T-helper 17 cell (primary cell): ENCODE measurements around the gene MLXIP. TPM values are rescaled to one million over a fixed set of nuclear protein-coding genes. Genes with fewer than 3 reads are reported as not detected.
A peak's percentile ranks its signal among the peaks of the same experiment; 100 is the strongest.

Experiments
- ATAC-seq: fragments of 150-1000 bp; cut with Tn5 transposase; 2 replicates; pipeline ENCODE4 v1.10.0; 2021; ENCODE audit warnings: mild to moderate bottlenecking, moderate library complexity
- DNase-seq, 3 donors: peaks; one replicate each; pipeline versions ENCODE4 v3.0.0 to v3.0.0-alpha.2; 2020 to 2021
- H3K9me3 ChIP-seq: one replicate; pipeline ENCODE4 v1.7.0; 2013; ENCODE audit warnings: low read length, mild to moderate bottlenecking; ENCODE audit not compliant: control insufficient read depth, poor library complexity, severe bottlenecking
- H3K27ac Mint-ChIP-seq: one replicate; pipeline ENCODE4 v1.8.0; 2022; ENCODE audit warnings: mild to moderate bottlenecking, moderate library complexity, mixed read lengths
- H3K27me3 Mint-ChIP-seq: one replicate; pipeline ENCODE4 v1.8.0; 2022; ENCODE audit warnings: mixed read lengths
- H3K36me3 Mint-ChIP-seq: one replicate; pipeline ENCODE4 v1.8.0; 2022; ENCODE audit warnings: low read depth, mixed read lengths
- H3K4me1 Mint-ChIP-seq: one replicate; pipeline ENCODE4 v1.8.0; 2022; ENCODE audit warnings: mild to moderate bottlenecking, mixed read lengths
- H3K4me3 Mint-ChIP-seq: one replicate; pipeline ENCODE4 v1.8.0; 2022; ENCODE audit warnings: mild to moderate bottlenecking, moderate library complexity, mixed read lengths
- total RNA-seq, 4 donors: library from RNA in 2 of 4; stranded (reverse) in 2 of 4; gene quantifications; one replicate each; pipeline ENCODE4 v1.2.3 and lab custom pipeline; 2022 to 2026

The MLXIP gene
- total RNA-seq, 2 donors from 2014 or later, result 83.4 to 86.0 TPM

DNA sequence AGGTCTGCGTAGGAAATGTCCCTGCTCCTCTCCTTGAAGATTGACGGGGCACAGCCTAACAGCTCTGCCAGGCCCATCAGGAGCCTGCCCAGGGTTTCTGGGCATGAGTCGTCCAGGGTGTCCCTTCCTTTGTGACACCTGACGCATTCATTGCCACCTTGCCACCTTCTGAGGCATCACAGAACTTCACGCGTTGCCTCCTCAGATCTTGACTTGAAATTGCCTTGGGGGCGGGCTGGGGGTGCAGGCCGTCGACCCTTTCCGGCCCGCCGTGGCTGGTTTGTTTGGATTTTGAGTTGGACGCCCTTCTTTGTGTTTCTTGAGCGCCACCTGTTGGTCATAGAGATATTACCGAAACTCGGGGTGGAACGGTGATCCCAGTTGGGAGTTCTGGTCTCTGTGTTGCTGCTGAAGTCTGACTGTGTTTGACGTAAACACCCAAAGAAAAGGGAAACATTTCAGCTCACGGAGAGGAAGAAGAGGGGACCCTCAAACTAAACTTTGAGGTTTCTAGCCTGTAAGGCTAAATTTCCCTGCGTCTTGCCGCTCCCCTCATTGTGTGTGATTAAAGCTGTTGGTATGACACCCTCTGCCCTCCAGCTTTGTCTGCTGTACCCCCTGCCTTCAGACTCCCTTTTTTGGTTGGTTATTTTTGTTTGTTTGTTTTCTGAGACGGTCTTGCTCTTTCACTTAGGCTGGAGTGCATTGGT, 44.6 kb downstream of the MLXIP start:
- peaks cover 25% of the 10 kb centered on the region for H3K4me1 Mint-ChIP-seq
- no peaks in the 10 kb centered on the region for H3K27me3 Mint-ChIP-seq
- H3K27ac Mint-ChIP-seq, result peak overlapping the region; percentile 89
- ATAC-seq (peak; percentile 61), DNase-seq (peak; percentile 33 to 70 (median 39))
- H3K4me3 Mint-ChIP-seq, result peak overlapping the region; percentile 39
- H3K9me3 ChIP-seq, result no peaks in the 10 kb centered on the region
- peaks cover 2% of the 10 kb centered on the region for H3K36me3 Mint-ChIP-seq

DNA sequence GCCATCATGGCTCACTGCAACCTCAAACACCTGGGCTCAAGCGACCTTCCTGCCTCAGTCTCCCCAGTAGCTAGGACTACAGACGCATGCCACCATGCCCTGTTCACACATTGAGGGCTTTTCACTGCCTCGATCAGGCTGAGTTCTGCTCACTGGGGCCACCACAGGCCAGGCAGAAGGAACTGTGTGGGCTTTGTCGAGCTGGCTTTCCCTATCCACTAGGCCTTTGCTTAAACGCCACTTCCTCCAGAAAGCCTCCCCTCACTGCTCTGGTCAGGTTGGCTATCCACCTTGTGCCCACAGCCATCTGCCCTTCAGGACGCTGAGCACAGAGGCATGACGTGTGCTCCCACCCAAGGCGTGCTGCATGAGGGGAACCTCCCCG, 45.2 kb downstream of the MLXIP start:
- no peaks in the 10 kb centered on the region for H3K27me3 Mint-ChIP-seq
- peaks cover 25% of the 10 kb centered on the region for H3K4me1 Mint-ChIP-seq
- peaks cover 3% of the 10 kb centered on the region for H3K36me3 Mint-ChIP-seq
- DNase-seq (no peak), ATAC-seq (no peak)
- no peak overlapping the region for H3K4me3 Mint-ChIP-seq
- no peak overlapping the region for H3K27ac Mint-ChIP-seq
- H3K9me3 ChIP-seq, result no peaks in the 10 kb centered on the region

DNA sequence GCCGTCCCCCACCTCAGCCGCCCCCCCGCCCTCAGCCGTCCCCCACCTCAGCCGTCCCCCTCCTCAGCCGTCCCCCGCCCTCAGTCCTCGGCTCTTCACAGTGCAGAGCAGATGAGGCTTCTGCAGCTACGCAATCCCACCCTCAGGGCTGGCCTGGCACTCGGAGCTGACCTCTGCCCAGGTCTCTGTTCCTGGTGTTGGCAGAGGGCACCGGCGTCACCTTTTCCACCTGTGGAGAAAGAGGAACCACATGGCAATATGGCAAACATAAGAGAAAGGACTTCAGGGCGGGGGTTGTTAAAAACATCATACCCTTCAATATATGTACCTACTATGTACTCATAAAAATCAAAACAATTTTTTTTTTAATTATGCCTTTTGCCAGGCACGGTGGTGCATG, 45.8 kb downstream of the MLXIP start:
- H3K4me3 Mint-ChIP-seq, result no peak overlapping the region
- no peaks in the 10 kb centered on the region for H3K9me3 ChIP-seq
- H3K36me3 Mint-ChIP-seq, result peaks cover 3% of the 10 kb centered on the region
- DNase-seq (no peak), ATAC-seq (no peak)
- no peak overlapping the region for H3K27ac Mint-ChIP-seq
- peaks cover 25% of the 10 kb centered on the region for H3K4me1 Mint-ChIP-seq
- no peaks in the 10 kb centered on the region for H3K27me3 Mint-ChIP-seq

DNA sequence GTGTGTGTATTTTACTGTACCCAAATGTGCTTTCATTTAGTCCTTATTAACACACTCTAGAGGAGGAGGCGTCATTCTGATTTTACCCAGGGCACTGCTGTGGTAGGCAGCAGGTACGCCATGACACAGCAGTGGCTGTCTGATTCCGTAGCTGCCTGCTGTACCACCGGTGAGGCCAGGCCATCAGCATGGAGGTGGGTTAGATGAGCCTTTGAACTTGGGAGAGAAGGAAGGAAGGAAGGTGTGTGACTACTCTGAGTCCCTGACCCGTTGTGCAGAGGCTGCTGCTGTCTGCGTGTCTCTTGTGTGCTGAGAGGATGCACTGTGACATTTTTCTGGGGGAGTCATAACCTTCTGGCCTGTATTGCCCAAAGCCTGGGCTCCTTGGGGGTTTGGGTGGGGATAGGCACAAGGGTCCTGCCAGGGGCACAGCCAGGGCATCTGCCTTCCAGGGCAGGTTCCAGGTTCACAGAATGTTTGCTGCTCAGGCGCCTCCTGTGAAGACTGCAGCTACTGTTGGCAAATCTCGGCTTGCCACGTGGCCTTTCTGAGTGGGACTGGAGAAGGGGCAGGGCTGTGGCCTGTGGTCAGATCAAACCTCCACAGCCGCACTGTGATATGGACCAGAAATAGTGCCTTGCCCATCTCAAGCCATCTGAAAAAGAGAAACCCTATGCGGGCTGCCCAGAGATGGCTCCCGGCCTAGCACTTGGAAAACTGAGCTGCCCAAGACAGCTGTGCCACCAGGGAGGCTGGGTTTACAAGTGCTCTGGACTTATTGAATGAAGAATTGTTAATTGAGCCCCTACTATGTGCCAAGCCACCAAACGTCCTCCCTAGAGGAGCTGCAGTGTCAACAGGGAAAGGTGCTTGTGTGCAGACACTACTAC, 47.1 kb downstream of the MLXIP start:
- ATAC-seq, result no peak
- H3K9me3 ChIP-seq, result no peaks in the 10 kb centered on the region
- Mint-ChIP-seq H3K4me1 (peaks cover 19% of the 10 kb centered on the region), H3K36me3 (peaks cover 4% of the 10 kb centered on the region), H3K4me3 (no peak overlapping the region), H3K27ac (no peak overlapping the region), H3K27me3 (no peaks in the 10 kb centered on the region)
- DNase-seq, result no peak

DNA sequence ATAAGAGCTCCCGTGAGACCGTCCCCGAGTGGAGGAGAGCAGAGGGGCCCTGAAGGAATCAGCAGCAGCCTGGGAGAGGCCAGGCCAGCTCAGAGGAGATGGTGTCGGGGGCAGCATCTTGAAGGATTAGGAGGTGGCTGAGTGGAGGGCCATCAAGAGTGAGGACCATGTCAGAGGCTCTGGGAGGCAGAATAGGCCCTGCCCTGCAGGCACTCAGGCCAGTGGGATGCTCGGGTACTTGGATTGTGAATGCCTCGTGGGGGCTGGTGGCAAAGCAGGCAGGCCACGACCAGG, 47.7 kb downstream of the MLXIP start:
- ATAC-seq (no peak), DNase-seq (no peak)
- H3K9me3 ChIP-seq, result no peaks in the 10 kb centered on the region
- no peak overlapping the region for H3K27ac Mint-ChIP-seq
- H3K4me1 Mint-ChIP-seq, result peaks cover 19% of the 10 kb centered on the region
- peaks cover 4% of the 10 kb centered on the region for H3K36me3 Mint-ChIP-seq
- no peaks in the 10 kb centered on the region for H3K27me3 Mint-ChIP-seq
- H3K4me3 Mint-ChIP-seq, result no peak overlapping the region

DNA sequence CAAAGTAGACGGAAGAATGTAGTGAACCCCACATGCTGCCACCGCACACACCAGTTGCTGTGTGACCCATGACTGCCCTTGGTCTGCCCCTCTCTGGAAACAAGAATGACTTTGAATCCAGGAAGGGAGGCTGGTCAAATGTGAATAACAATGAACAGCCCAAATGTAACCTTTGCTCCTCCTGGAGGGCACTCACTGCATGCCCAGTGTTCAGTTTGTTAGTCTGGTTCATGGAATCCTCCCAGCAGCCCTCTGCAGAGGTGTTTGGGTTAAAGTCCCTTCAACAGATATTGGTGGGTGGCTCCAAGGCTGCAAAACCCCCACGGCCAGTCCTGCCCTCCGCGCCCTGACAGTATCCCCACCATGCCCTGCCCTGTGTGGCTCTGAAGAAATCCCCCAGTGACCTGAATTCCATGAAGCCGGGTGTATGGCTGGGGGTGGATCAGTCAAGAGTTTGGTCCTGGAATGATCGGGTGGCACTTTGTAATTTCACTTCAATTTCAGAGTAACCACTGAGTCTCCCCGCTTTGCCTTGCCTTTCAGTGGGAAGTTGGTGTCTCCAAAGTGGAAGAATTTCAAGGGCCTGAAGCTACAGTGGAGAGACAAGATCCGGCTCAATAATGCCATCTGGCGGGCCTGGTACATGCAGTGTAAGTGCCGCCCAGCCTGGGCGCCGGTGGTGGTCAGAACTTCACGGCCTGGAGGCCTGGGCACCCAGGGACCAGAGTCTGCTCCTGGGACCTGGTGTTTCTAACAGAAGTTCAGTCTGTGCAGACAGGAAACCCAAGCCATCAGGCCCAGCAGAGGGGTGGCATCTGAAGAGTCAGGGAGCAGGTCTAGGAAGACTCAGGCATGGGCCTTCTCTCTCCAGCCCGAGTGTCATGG, 48.4 kb downstream of the MLXIP start:
- peaks cover 15% of the 10 kb centered on the region for H3K4me1 Mint-ChIP-seq
- H3K27me3 Mint-ChIP-seq, result no peaks in the 10 kb centered on the region
- H3K9me3 ChIP-seq, result no peaks in the 10 kb centered on the region
- no peak overlapping the region for H3K4me3 Mint-ChIP-seq
- peaks cover 4% of the 10 kb centered on the region for H3K36me3 Mint-ChIP-seq
- no peak for DNase-seq
- H3K27ac Mint-ChIP-seq, result no peak overlapping the region
- no peak for ATAC-seq

DNA sequence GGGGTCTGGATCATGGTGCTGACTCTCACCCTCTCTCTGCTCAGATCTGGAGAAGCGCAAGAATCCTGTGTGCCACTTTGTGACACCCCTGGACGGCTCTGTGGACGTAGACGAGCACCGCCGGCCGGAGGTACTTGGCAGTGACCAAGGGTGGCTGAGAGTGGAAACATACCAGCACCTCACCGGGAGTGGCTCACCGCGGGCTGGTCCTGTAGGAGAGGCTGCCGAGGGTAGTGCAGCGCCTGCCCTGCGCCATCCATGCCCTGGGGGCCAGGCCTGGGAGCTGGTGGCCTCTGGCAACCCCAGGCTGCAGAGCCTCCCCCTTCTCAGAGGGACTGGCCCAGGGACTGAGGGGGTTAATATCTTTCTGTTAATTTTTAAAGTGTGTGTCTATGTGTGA, 49.3 kb downstream of the MLXIP start:
- Mint-ChIP-seq H3K27ac (no peak overlapping the region), H3K27me3 (no peaks in the 10 kb centered on the region), H3K4me3 (no peak overlapping the region), H3K4me1 (peaks cover 13% of the 10 kb centered on the region), H3K36me3 (peaks cover 4% of the 10 kb centered on the region)
- no peak for ATAC-seq
- no peaks in the 10 kb centered on the region for H3K9me3 ChIP-seq
- DNase-seq, result no peak

DNA sequence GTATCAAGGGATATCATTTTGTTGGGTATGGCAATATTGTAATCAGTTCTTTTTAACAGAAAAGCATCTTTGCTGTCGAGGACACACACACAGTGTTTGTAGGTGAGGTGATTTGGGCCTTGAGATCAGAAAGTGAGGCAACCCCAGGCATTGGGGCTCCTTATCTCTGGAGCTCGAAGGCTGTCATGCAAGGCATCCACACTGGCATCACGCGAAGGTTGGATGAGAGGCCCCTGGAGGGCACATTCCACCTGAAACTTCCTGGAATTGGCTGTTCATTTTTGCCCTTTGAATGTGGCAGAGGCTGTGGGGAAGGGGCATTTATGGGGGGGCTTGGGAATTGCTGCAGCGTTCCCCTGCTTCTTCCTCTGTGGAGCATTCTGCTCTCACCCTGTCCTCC, 49.9 kb downstream of the MLXIP start:
- no peak overlapping the region for H3K4me3 Mint-ChIP-seq
- H3K4me1 Mint-ChIP-seq, result peaks cover 9% of the 10 kb centered on the region
- H3K27me3 Mint-ChIP-seq, result no peaks in the 10 kb centered on the region
- H3K36me3 Mint-ChIP-seq, result peaks cover 4% of the 10 kb centered on the region
- H3K27ac Mint-ChIP-seq, result no peak overlapping the region
- ATAC-seq, result no peak
- H3K9me3 ChIP-seq, result no peaks in the 10 kb centered on the region
- no peak for DNase-seq

DNA sequence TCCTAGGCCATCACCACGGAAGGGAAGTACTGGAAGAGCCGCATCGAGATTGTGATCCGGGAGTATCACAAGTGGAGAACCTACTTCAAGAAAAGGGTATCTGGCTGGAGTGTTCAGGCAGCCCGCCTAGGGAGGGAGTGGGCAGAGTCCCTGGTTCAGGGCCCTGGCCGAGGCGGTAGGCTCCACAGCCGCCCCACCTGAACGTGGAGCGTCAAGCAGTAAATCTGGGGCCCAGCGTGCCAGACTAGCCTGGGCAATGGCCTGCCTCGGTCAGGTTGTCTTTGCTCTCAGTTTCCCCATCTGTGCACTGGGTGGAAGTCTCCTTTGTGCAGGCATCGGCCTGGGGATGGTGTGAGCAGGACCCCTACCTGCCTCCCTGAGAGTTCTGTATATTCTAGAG, 50.6 kb downstream of the MLXIP start:
- H3K36me3 Mint-ChIP-seq, result peaks cover 8% of the 10 kb centered on the region
- DNase-seq, result no peak
- H3K27me3 Mint-ChIP-seq, result no peaks in the 10 kb centered on the region
- H3K4me1 Mint-ChIP-seq, result peaks cover 8% of the 10 kb centered on the region
- H3K4me3 Mint-ChIP-seq, result no peak overlapping the region
- H3K9me3 ChIP-seq, result no peaks in the 10 kb centered on the region
- no peak for ATAC-seq
- no peak overlapping the region for H3K27ac Mint-ChIP-seq

DNA sequence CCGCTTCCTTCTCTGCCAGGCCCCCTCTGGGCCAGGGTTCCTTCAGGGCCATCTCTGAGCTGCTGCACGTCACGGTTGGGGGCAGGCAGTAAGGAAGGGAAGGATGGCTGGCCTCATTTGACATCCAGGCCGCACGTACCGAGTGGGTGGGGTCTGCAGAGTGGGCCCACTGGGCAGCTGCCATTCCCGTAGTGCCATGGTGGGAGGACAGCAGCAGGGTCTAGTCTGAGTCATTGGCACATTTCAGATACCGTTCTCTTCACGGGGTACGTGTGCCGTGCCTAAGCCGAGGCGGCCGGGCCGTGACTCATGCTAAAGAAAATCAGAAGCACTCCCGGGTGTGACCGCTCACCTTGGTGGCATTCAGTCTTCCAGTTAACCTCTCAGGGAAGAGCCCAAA, 51.6 kb downstream of the MLXIP start:
- no peak for ATAC-seq
- peaks cover 8% of the 10 kb centered on the region for H3K36me3 Mint-ChIP-seq
- H3K4me3 Mint-ChIP-seq, result no peak overlapping the region
- peak overlapping the region; percentile 19 for H3K27ac Mint-ChIP-seq
- H3K27me3 Mint-ChIP-seq, result no peaks in the 10 kb centered on the region
- no peaks in the 10 kb centered on the region for H3K9me3 ChIP-seq
- peaks cover 8% of the 10 kb centered on the region for H3K4me1 Mint-ChIP-seq
- DNase-seq, result no peak

DNA sequence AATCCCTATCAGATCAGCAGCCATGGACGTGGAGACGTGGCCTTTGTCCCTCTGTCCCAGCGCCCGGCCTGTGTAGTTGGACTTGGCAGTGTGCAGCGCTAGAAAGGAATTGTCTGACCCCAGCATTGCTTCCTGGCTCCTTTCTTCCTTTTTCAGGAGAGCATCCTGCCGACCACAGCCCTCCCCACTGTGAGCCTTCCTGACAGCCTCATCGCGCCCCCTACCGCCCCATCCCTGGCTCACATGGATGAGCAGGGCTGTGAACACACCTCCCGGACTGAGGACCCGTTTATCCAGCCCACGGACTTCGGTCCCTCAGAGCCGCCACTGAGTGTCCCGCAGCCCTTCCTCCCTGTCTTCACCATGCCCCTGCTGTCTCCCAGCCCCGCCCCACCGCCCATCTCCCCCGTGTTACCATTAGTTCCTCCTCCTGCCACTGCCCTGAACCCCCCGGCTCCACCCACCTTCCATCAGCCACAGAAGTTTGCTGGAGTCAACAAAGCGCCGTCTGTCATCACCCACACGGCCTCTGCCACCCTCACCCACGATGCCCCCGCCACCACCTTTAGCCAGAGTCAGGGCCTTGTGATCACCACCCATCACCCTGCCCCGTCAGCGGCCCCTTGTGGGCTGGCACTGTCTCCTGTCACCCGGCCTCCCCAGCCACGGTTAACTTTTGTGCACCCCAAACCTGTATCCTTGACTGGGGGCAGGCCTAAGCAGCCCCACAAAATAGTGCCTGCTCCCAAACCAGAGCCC, 54.8 kb downstream of the MLXIP start:
- no peak overlapping the region for H3K4me3 Mint-ChIP-seq
- ATAC-seq (no peak), DNase-seq (no peak)
- no peaks in the 10 kb centered on the region for H3K9me3 ChIP-seq
- no peaks in the 10 kb centered on the region for H3K27me3 Mint-ChIP-seq
- no peaks in the 10 kb centered on the region for H3K4me1 Mint-ChIP-seq
- peaks cover 5% of the 10 kb centered on the region for H3K36me3 Mint-ChIP-seq
- H3K27ac Mint-ChIP-seq, result no peak overlapping the region

DNA sequence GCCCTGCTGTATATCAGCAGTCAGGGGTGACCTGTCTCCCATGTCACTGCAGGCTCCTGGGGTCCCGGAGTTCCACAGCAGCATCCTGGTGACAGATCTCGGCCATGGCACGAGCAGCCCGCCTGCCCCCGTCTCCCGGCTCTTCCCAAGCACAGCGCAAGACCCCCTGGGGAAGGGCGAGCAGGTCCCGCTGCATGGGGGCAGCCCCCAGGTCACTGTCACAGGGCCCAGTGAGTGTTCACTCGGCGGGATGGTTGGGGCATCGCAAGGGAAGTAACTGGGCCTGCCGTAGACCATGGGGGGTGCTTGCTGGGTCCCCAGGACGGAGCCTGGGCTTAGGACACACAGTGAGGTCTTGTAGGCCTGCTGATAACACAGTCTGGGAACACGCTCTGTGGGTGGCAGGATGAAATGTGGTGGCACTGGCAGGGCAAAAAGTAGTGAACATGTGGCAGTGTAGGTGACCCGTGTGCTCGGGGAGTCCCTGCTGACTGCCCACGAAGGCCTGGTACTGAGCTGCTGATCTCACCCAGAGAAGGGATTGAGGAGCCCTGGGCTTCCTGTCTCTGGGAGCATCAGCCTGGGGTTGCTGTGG, 57.0 kb downstream of the MLXIP start:
- Mint-ChIP-seq H3K27ac (peak overlapping the region; percentile 19), H3K4me1 (no peaks in the 10 kb centered on the region), H3K4me3 (no peak overlapping the region), H3K36me3 (peaks cover 4% of the 10 kb centered on the region), H3K27me3 (no peaks in the 10 kb centered on the region)
- no peaks in the 10 kb centered on the region for H3K9me3 ChIP-seq
- ATAC-seq (no peak), DNase-seq (no peak)
